Ishikawa (cell line): ENCODE data around the gene SMPDL3B.

ENCODE experiments used
- CEBPB ChIP-seq: IDR thresholded peaks from 2 replicates; pipeline ENCODE4 v1.6.1; 2012
- CREB1 ChIP-seq: IDR thresholded peaks from 2 replicates; pipeline ENCODE4 v1.6.1; 2012; ENCODE audit warnings: low read depth
- EGR1 ChIP-seq: IDR thresholded peaks from 2 replicates; pipeline ENCODE4 v1.6.1; 2012
- EP300 ChIP-seq: IDR thresholded peaks from 2 replicates; pipeline ENCODE4 v1.6.1; 2012; ENCODE audit warnings: borderline replicate concordance
- FOXM1 ChIP-seq: IDR thresholded peaks from 2 replicates; pipeline ENCODE4 v1.6.1; 2012; ENCODE audit warnings: low read depth, borderline replicate concordance
- NFIC ChIP-seq: IDR thresholded peaks from 2 replicates; pipeline ENCODE4 v1.6.1; 2012
- RAD21 ChIP-seq: IDR thresholded peaks from 2 replicates; pipeline ENCODE4 v1.6.1; 2012; ENCODE audit warnings: low read depth
- TAF1 ChIP-seq: IDR thresholded peaks from 2 replicates; pipeline ENCODE4 v1.6.1; 2012; ENCODE audit warnings: low read depth, mild to moderate bottlenecking
- TCF12 ChIP-seq: IDR thresholded peaks from 2 replicates; pipeline ENCODE4 v1.6.1; 2012; ENCODE audit warnings: low read depth
- TEAD4 ChIP-seq: IDR thresholded peaks from 2 replicates; pipeline ENCODE4 v1.6.1; 2012
- YY1 ChIP-seq: IDR thresholded peaks from 2 replicates; pipeline ENCODE4 v1.6.1; 2012; ENCODE audit warnings: low read depth
- ZBTB7A ChIP-seq: IDR thresholded peaks from 2 replicates; pipeline ENCODE4 v1.6.1; 2012; ENCODE audit warnings: low read depth
- TF ChIP-seq, protein P1 (sequence below): IDR thresholded peaks from 2 replicates; pipeline ENCODE4 v1.6.1; 2012
- TF ChIP-seq, protein P2 (sequence below): IDR thresholded peaks from 2 replicates; pipeline ENCODE4 v1.6.1; 2012; ENCODE audit warnings: low read depth, mild to moderate bottlenecking
- TF ChIP-seq, protein P3 (sequence below): IDR thresholded peaks from 2 replicates; pipeline ENCODE4 v1.6.1; 2012

Gene SMPDL3B

DNA sequence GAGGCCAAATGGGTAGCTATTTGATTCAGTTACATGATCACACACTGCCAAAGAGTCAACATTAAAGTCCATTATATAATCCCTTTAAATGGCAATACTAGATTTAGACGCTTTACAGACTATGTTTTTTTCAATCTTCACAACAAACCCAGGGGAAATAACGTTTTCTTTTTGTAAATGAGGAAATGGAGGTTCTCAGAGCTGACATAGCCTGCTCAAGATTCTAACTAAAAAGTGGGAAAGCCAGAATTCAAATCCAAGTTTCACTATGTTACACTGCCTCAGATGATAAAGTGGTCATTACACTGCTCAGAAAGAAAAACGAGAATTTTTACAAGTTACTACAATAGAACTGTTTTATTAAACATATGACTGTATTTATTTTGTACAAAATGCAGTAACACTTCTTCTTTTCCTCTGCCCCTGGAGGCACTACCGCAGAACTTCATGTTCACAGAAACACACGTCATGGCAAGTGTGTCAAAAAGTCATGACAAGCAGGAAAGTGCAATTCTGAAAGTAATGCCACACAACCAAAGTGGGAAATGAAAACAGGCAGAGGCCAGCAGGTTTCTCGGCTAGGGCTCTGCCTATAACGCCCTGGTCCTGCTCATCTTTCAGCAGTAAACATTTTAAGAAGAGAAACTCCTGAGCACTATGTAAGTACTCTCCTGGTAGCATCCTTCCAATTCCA is 43.5 kb upstream of the SMPDL3B start:
- TF ChIP-seq ZBTB7A (no peak), YY1 (no peak), TEAD4 (no peak), NFIC (no peak), CEBPB (no peak), TCF12 (no peak), FOXM1 (no peak), RAD21 (no peak)
- TF ChIP-seq, protein P1, sequence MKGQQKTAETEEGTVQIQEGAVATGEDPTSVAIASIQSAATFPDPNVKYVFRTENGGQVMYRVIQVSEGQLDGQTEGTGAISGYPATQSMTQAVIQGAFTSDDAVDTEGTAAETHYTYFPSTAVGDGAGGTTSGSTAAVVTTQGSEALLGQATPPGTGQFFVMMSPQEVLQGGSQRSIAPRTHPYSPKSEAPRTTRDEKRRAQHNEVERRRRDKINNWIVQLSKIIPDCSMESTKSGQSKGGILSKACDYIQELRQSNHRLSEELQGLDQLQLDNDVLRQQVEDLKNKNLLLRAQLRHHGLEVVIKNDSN, result no peak

DNA sequence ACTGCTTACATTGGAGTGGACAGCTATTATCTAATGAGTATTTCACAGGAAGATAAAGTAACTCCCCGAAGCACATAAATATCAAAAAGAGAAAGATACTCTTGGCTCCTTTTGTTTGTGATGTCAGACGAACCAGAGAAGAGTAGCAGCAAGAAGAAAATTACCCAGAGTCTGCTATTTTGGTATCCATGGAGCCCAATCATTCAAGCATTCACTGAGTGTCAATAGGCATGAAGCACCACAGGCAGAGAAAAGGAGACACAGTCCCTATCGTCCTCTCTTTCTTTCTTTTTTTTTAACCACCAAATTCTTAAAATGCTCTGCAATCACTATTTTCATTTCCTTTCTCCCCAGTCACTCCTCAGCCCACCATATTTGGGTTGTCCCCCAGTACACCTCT is 40.3 kb upstream of the SMPDL3B start:
- TF ChIP-seq EGR1 (no peak), YY1 (no peak), RAD21 (no peak), TAF1 (no peak), FOXM1 (no peak), CEBPB (no peak), TEAD4 (no peak), CREB1 (no peak), ZBTB7A (no peak), TCF12 (no peak), EP300 (no peak), NFIC (no peak)
- TF ChIP-seq, protein P2, sequence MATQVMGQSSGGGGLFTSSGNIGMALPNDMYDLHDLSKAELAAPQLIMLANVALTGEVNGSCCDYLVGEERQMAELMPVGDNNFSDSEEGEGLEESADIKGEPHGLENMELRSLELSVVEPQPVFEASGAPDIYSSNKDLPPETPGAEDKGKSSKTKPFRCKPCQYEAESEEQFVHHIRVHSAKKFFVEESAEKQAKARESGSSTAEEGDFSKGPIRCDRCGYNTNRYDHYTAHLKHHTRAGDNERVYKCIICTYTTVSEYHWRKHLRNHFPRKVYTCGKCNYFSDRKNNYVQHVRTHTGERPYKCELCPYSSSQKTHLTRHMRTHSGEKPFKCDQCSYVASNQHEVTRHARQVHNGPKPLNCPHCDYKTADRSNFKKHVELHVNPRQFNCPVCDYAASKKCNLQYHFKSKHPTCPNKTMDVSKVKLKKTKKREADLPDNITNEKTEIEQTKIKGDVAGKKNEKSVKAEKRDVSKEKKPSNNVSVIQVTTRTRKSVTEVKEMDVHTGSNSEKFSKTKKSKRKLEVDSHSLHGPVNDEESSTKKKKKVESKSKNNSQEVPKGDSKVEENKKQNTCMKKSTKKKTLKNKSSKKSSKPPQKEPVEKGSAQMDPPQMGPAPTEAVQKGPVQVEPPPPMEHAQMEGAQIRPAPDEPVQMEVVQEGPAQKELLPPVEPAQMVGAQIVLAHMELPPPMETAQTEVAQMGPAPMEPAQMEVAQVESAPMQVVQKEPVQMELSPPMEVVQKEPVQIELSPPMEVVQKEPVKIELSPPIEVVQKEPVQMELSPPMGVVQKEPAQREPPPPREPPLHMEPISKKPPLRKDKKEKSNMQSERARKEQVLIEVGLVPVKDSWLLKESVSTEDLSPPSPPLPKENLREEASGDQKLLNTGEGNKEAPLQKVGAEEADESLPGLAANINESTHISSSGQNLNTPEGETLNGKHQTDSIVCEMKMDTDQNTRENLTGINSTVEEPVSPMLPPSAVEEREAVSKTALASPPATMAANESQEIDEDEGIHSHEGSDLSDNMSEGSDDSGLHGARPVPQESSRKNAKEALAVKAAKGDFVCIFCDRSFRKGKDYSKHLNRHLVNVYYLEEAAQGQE, result no peak
- TF ChIP-seq, protein P1, result no peak
- TF ChIP-seq, protein P3, sequence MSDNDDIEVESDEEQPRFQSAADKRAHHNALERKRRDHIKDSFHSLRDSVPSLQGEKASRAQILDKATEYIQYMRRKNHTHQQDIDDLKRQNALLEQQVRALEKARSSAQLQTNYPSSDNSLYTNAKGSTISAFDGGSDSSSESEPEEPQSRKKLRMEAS, result no peak

DNA sequence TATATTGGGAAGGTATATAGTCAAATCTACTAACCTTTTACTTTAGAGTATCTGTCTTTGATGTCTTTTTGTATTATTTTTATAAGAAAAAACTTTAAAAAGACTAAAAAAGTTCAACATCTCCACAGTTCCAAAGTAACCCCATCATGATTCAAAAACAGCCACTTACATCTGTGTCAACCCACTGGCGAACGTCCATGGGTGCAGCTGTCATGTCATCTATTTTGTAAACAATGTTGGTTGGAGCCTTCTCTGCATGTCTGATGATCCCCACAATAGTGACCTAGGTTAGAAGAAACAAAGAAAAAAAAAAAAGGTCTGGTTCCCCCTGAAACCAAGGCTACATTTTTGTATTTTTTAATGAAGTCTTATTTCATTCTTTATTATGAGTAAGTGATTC is 28.0 kb upstream of the SMPDL3B start:
- TF ChIP-seq EP300 (no peak), CEBPB (no peak), CREB1 (no peak), TCF12 (no peak), YY1 (no peak), TAF1 (no peak), RAD21 (no peak)
- TF ChIP-seq, protein P1, result no peak
- TF ChIP-seq, protein P3, result no peak

DNA sequence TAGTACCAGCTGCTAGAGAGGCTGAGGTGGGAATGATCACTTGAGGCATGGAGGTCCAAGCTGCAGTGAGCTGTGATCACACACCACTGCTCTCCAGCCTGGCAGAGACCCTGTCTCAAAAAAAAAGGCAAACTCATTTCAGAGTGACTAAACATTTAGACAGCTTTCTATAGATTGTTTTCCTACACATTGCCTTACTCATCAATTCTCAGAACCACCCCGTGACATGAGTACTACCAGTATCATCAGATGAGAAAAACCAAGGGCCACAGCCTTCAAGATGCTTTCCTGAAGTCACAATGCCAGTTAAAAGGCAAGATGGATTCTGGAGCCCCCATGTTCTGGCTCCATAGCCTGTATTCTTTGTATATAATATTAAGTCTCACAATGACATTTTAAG is 22.4 kb upstream of the SMPDL3B start:
- TF ChIP-seq, protein P1, result no peak
- TF ChIP-seq YY1 (no peak), TCF12 (no peak), EP300 (no peak), CREB1 (no peak), RAD21 (no peak), FOXM1 (no peak), TEAD4 (no peak), NFIC (no peak), ZBTB7A (no peak), EGR1 (no peak), TAF1 (no peak), CEBPB (no peak)
- TF ChIP-seq, protein P2, result no peak
- TF ChIP-seq, protein P3, result no peak
